Spinal cord (tissue), 10 donors: ENCODE data around the gene C17orf67. TPM values are rescaled to one million over a fixed set of nuclear protein-coding genes. Genes with fewer than 3 reads are reported as not detected.
A peak's percentile ranks its signal among the peaks of the same experiment; 100 is the strongest.

Source experiments
- DNase-seq, 6 donors: peaks; one replicate each; pipeline versions ENCODE4 v3.0.0 to v3.0.0-alpha.2; 2013 to 2015; ENCODE audit warnings: low spot score in 6 of 6, low read depth in 4 of 6
- H3K27ac ChIP-seq: one replicate; pipeline ENCODE4 v1.5.1; 2013; ENCODE audit warnings: low read depth, low read length, control low read depth
- H3K27me3 ChIP-seq: one replicate; pipeline ENCODE4 v1.6.1; 2013; ENCODE audit warnings: low read length; ENCODE audit not compliant: control insufficient read depth, insufficient read depth
- H3K36me3 ChIP-seq: one replicate; pipeline ENCODE4 v1.6.1; 2013; ENCODE audit warnings: low read length; ENCODE audit not compliant: control insufficient read depth, insufficient read depth
- H3K4me1 ChIP-seq: one replicate; pipeline ENCODE4 v1.6.1; 2013; ENCODE audit warnings: low read length; ENCODE audit not compliant: control insufficient read depth, insufficient read depth
- H3K4me3 ChIP-seq: one replicate; pipeline ENCODE4 v1.5.1; 2013; ENCODE audit warnings: low read depth, low read length, control low read depth
- H3K9me3 ChIP-seq: one replicate; pipeline ENCODE4 v1.6.1; 2013; ENCODE audit warnings: low read length; ENCODE audit not compliant: control insufficient read depth, insufficient read depth
- WGBS: methylation state at CpG from one replicate; pipeline ENCODE4 v1.1.5; 2013; ENCODE audit warnings: missing lambda C conversion rate; ENCODE audit not compliant: insufficient coverage; 5-methylcytosine and 5-hydroxymethylcytosine counted together
- polyA plus RNA-seq, 2 donors: library from polyadenylated mRNA; unstranded; fragments of 120-200 nt; gene quantifications; one replicate each; pipeline ENCODE4 v1.2.1, GENCODE V29; 2013; ENCODE audit not compliant: insufficient read length in 2 of 2
- total RNA-seq, 2 donors: library from RNA; depleted of rRNA in 1 of 2; stranded (reverse); fragments of 120-200 nt in 1 of 2; fragments of >200 nt in 1 of 2; gene quantifications; one replicate each; pipeline versions ENCODE4 v1.2.3 to v1.2.4, GENCODE V29; 2013 to 2014
- donor health status: healthy.

C17orf67 gene
- total and polyA plus RNA-seq, 4 donors, result 2.0 to 3.8 (median 2.6) TPM

GRCh38 chr17:56824503-56824902 is 9.2 kb downstream of the C17orf67 start:
- Histone ChIP-seq H3K36me3 (no peaks in the 10 kb centered on the region), H3K9me3 (no peaks in the 10 kb centered on the region), H3K27me3 (no peaks in the 10 kb centered on the region), H3K4me3 (no peak overlapping the region), H3K4me1 (no peaks in the 10 kb centered on the region), H3K27ac (no peak overlapping the region)
- no CpG with 5 or more reads among the region's 1 CpG for WGBS
- no peak for DNase-seq

GRCh38 chr17:56823848-56824247 is 9.9 kb downstream of the C17orf67 start:
- no peaks in the 10 kb centered on the region for H3K36me3 ChIP-seq
- no peak overlapping the region for H3K4me3 ChIP-seq
- no peaks in the 10 kb centered on the region for H3K4me1 ChIP-seq
- H3K27ac ChIP-seq, result no peak overlapping the region
- no peaks in the 10 kb centered on the region for H3K9me3 ChIP-seq
- DNase-seq, result no peak
- WGBS, result 83% methylated on average over 2 of the region's 2 CpGs
- H3K27me3 ChIP-seq, result no peaks in the 10 kb centered on the region

GRCh38 chr17:56822725-56823124 is 11.0 kb downstream of the C17orf67 start:
- Histone ChIP-seq H3K9me3 (no peaks in the 10 kb centered on the region), H3K4me3 (no peak overlapping the region), H3K27ac (no peak overlapping the region), H3K27me3 (no peaks in the 10 kb centered on the region), H3K4me1 (no peaks in the 10 kb centered on the region), H3K36me3 (no peaks in the 10 kb centered on the region)
- DNase-seq, result no peak
- 86% methylated on average over 2 of the region's 5 CpGs for WGBS

- Histone ChIP-seq H3K27ac (no peak overlapping the region), H3K9me3 (no peaks in the 10 kb centered on the region), H3K4me3 (no peak overlapping the region), H3K4me1 (no peaks in the 10 kb centered on the region), H3K36me3 (no peaks in the 10 kb centered on the region), H3K27me3 (no peaks in the 10 kb centered on the region)
- WGBS, result no CpG with 5 or more reads among the region's 3 CpGs
- no peak for DNase-seq
Observed at GRCh38 chr17:56821847-56822534, 11.7 kb downstream of the C17orf67 start.

GRCh38 chr17:56820207-56820606 is 13.5 kb downstream of the C17orf67 start:
- no peak overlapping the region for H3K27ac ChIP-seq
- H3K27me3 ChIP-seq, result no peaks in the 10 kb centered on the region
- no peaks in the 10 kb centered on the region for H3K4me1 ChIP-seq
- no peak overlapping the region for H3K4me3 ChIP-seq
- WGBS, result 90% methylated on average over 3 of the region's 10 CpGs
- no peak for DNase-seq
- no peaks in the 10 kb centered on the region for H3K36me3 ChIP-seq
- no peaks in the 10 kb centered on the region for H3K9me3 ChIP-seq

- peak in 4 of 6 donors; percentile 29 to 81 (median 55) for DNase-seq
- WGBS, result 28% methylated on average over 9 of the region's 14 CpGs
- H3K9me3 ChIP-seq, result no peaks in the 10 kb centered on the region
- no peak overlapping the region for H3K27ac ChIP-seq
- H3K4me1 ChIP-seq, result no peaks in the 10 kb centered on the region
- no peaks in the 10 kb centered on the region for H3K36me3 ChIP-seq
- no peaks in the 10 kb centered on the region for H3K27me3 ChIP-seq
- no peak overlapping the region for H3K4me3 ChIP-seq
Observed at GRCh38 chr17:56819431-56820145, 14.1 kb downstream of the C17orf67 start.

GRCh38 chr17:56819030-56819429 is 14.7 kb downstream of the C17orf67 start:
- Histone ChIP-seq H3K4me3 (no peak overlapping the region), H3K4me1 (no peaks in the 10 kb centered on the region), H3K27me3 (no peaks in the 10 kb centered on the region), H3K27ac (no peak overlapping the region), H3K36me3 (no peaks in the 10 kb centered on the region), H3K9me3 (no peaks in the 10 kb centered on the region)
- DNase-seq, result no peak
- 100% methylated on average over 1 of the region's 2 CpGs for WGBS

GRCh38 chr17:56817066-56817465 is 16.7 kb downstream of the C17orf67 start:
- no peak for DNase-seq
- Histone ChIP-seq H3K27me3 (no peaks in the 10 kb centered on the region), H3K9me3 (no peaks in the 10 kb centered on the region), H3K4me1 (peaks cover 5% of the 10 kb centered on the region), H3K4me3 (no peak overlapping the region), H3K36me3 (no peaks in the 10 kb centered on the region), H3K27ac (no peak overlapping the region)

GRCh38 chr17:56815711-56816110 is 18.0 kb downstream of the C17orf67 start:
- Histone ChIP-seq H3K4me1 (peaks cover 7% of the 10 kb centered on the region), H3K27me3 (no peaks in the 10 kb centered on the region), H3K27ac (no peak overlapping the region), H3K4me3 (no peak overlapping the region), H3K36me3 (no peaks in the 10 kb centered on the region), H3K9me3 (no peaks in the 10 kb centered on the region)
- WGBS, result 70% methylated on average over 1 of the region's 6 CpGs
- no peak for DNase-seq

GRCh38 chr17:56812901-56813388 is 20.8 kb downstream of the C17orf67 start:
- Histone ChIP-seq H3K27ac (no peak overlapping the region), H3K36me3 (no peaks in the 10 kb centered on the region), H3K4me3 (no peak overlapping the region), H3K9me3 (no peaks in the 10 kb centered on the region), H3K4me1 (peaks cover 11% of the 10 kb centered on the region), H3K27me3 (no peaks in the 10 kb centered on the region)
- WGBS, result 29% methylated on average over 7 of the region's 7 CpGs
- DNase-seq, result peak in 2 of 6 donors; percentile 19 to 26
